Panc1 (cell line): ENCODE results near the gene STIP1. TPM values are rescaled to one million over a fixed set of nuclear protein-coding genes. Genes with fewer than 3 reads are reported as not detected.

Source experiments
- ATAC-seq: fragments of 200-7000 bp; cut with Tn5 transposase; 2 replicates; pipeline ENCODE4 v1.9.1; 2020; ENCODE audit warnings: mild to moderate bottlenecking, moderate library complexity
- BruUV-seq: library from RNA; stranded (reverse); fragments of 400-500 nt; replicated peaks from 2 replicates; lab custom pipeline; 2021; lab: Mats Ljungman, UMichigan
- CTCF ChIA-PET: fragments of 300-600 bp; sonication (Branson Sonifier 250); formaldehyde crosslinking; loops from one replicate; lab custom pipeline; 2022; ENCODE audit warnings: antibody characterized with exemption; lab: Charles Lee
- POLR2A ChIA-PET: fragments of 300-600 bp; sonication (Branson Sonifier 250); formaldehyde crosslinking; loops from one replicate; lab custom pipeline; 2022; ENCODE audit warnings: antibody characterized with exemption; lab: Charles Lee
- DNase-seq: peaks from one replicate; pipeline ENCODE4 v3.0.0-alpha.2; 2010; ENCODE audit warnings: low read depth, low spot score
- H3K27ac ChIP-seq: 2 replicates; pipeline ENCODE4 v1.5.1; 2011; ENCODE audit warnings: mild to moderate bottlenecking, low read length, inconsistent platforms
- H3K27me3 ChIP-seq: fragments of 200-500 bp; sonication (Bioruptor generic); 2 replicates; pipeline ENCODE4 v1.6.0; 2014; ENCODE audit warnings: low read length, inconsistent platforms; ENCODE audit not compliant: control insufficient read depth, insufficient read depth
- H3K36me3 ChIP-seq: fragments of 200-500 bp; sonication (Bioruptor generic); 2 replicates; pipeline ENCODE4 v1.5.1; 2014; ENCODE audit warnings: inconsistent platforms, mild to moderate bottlenecking, low read length, moderate library complexity; ENCODE audit not compliant: control insufficient read depth, insufficient read depth
- H3K4me1 ChIP-seq: 2 replicates; pipeline ENCODE4 v1.5.1; 2011; ENCODE audit warnings: inconsistent platforms, mild to moderate bottlenecking, low read length, moderate library complexity; ENCODE audit not compliant: control insufficient read depth, insufficient read depth
- H3K4me3 ChIP-seq, 2 experiments: 2 replicates each; pipeline ENCODE4 v1.5.1; 2011 to 2012; ENCODE audit warnings: low read depth in 2 of 2, low read length in 2 of 2, mild to moderate bottlenecking in 2 of 2, inconsistent platforms in 1 of 2, moderate library complexity in 1 of 2
- H3K9me3 ChIP-seq: fragments of 200-500 bp; sonication (Bioruptor generic); 2 replicates; pipeline ENCODE4 v1.5.1; 2014; ENCODE audit warnings: low read depth, mild to moderate bottlenecking, inconsistent platforms, low read length, moderate library complexity; ENCODE audit not compliant: control insufficient read depth, insufficient read depth
- CTCF ChIP-seq: fragments of 450-650 bp; IDR thresholded peaks from 2 replicates; pipeline ENCODE4 v1.5.1; 2017; ENCODE audit warnings: mild to moderate bottlenecking
- POLR2AphosphoS5 ChIP-seq: IDR thresholded peaks from 2 replicates; pipeline ENCODE4 v1.6.1; 2012; ENCODE audit warnings: mild to moderate bottlenecking, low read depth, low read length, moderate library complexity
- REST ChIP-seq, 2 experiments: IDR thresholded peaks; 2 replicates each; pipeline ENCODE4 v1.6.1; 2011 to 2012; ENCODE audit warnings: low read depth in 2 of 2, control low read depth in 1 of 2, low read length in 1 of 2, mild to moderate bottlenecking in 1 of 2, moderate library complexity in 1 of 2; ENCODE audit not compliant: insufficient read depth in 1 of 2
- SIN3A ChIP-seq: IDR thresholded peaks from 2 replicates; pipeline ENCODE4 v1.6.1; 2012; ENCODE audit warnings: low read depth, mild to moderate bottlenecking, low read length, moderate library complexity, borderline replicate concordance; ENCODE audit not compliant: insufficient read depth
- TCF7L2 ChIP-seq: IDR thresholded peaks from 2 replicates; pipeline ENCODE4 v1.6.1; 2011; ENCODE audit warnings: mild to moderate bottlenecking, low read depth, low read length, inconsistent platforms
- in situ Hi-C: cut with HindIII; loops from 2 replicates; pipeline ENCODE4 v1.10.0; 2016; ENCODE audit warnings: low sequenced_read_pairs, low pct_unique_long_range_greater_than_20kb
- intact Hi-C: fragments of 100-400 bp; cut with micrococcal nuclease; formaldehyde crosslinking; loops from one replicate; pipeline ENCODE4 v1.10.0; 2022; ENCODE audit not compliant: unreplicated experiment
- total RNA-seq: library from RNA; stranded (reverse); gene quantifications from one replicate; pipeline ENCODE4 v1.2.1, GENCODE V29; 2021; ENCODE audit not compliant: unreplicated experiment

STIP1 gene
- total RNA-seq, 1 experiment from 2014 or later, result 344 TPM

DNA sequence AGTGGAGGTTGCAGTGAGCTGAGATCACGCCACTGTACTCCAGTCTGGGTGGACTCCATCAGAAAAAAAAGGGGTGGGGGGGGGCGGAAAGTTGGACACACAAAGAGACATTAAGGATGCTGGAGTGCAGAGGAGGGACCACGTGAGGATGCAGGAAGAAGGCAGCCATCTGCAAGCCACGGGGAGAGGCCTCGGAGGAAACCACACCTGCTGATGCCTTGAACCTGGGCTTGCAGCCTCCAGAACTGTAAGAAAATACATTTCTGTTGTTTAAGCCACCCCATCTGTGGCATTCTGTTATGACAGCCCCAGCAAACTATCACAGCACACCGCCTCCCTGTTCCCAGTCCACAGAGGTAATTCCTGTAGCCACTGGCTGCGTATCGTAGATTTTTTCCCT lies 9.2 kb upstream of the STIP1 start:
- Histone ChIP-seq H3K27me3 (no peaks in the 10 kb centered on the region), H3K36me3 (no peaks in the 10 kb centered on the region), H3K4me1 (peaks cover 11% of the 10 kb centered on the region), H3K4me3 (no peak overlapping the region), H3K27ac (no peak overlapping the region), H3K9me3 (peaks cover 7% of the 10 kb centered on the region; the same call in 1 of the 2 replicates)
- no peak for DNase-seq
- no peak for ATAC-seq
- no TSS peak for BruUV-seq
- intact Hi-C loops, result no loop called here
- CTCF ChIA-PET, result interaction anchor here (0.6 kb wide), 1 partner anchor 26 kb away, joined by 4 read pairs; no protein-coding TSS in a partner anchor
- in situ Hi-C loops, result no loop called here
- POLR2A ChIA-PET, result interaction anchor here (0.6 kb wide), 1 partner anchor 247 kb away, joined by 5 read pairs; no protein-coding TSS in a partner anchor
- no peak for TF ChIP-seq CTCF
- TF ChIP-seq POLR2AphosphoS5, result no peak

GRCh38 chr11:64178203-64178602 lies 7.8 kb upstream of the STIP1 start:
- DNase-seq, result no peak
- H3K4me3 ChIP-seq, result no peak overlapping the region
- H3K27ac ChIP-seq, result no peak overlapping the region
- in situ Hi-C loops, result no loop called here
- CTCF ChIA-PET, result no interaction called here
- H3K9me3 ChIP-seq, result peaks cover 7% of the 10 kb centered on the region; the same call in 1 of the 2 replicates
- BruUV-seq, result no TSS peak
- H3K36me3 ChIP-seq, result no peaks in the 10 kb centered on the region
- no peak for TF ChIP-seq TCF7L2
- no peak for TF ChIP-seq CTCF
- TF ChIP-seq REST (IDR thresholded peaks at IDR 0.05; ENCODE audit: insufficient read depth in 1 of 2, low read depth in 2 of 2, low read length in 1 of 2), result no peak
- TF ChIP-seq POLR2AphosphoS5, result no peak
- no peak for TF ChIP-seq SIN3A
- peaks cover 20% of the 10 kb centered on the region for H3K4me1 ChIP-seq
- POLR2A ChIA-PET, result no interaction called here
- ATAC-seq, result no peak
- H3K27me3 ChIP-seq, result no peaks in the 10 kb centered on the region
- intact Hi-C loops, result no loop called here
